ENCODE measurements around the gene PLCL2. TPM values are rescaled to one million over a fixed set of nuclear protein-coding genes. Genes with fewer than 3 reads are reported as not detected.

Gene PLCL2
- total RNA-seq, 1 experiment from 2014 or later, result 0.92 TPM

- Histone ChIP-seq H3K27me3 (replicated peaks; ENCODE audit: insufficient read depth, low read depth, low read length, poor library complexity) (peaks cover 8% of the 10 kb centered on the region), H3K27ac (ENCODE audit: low read depth, low read length, poor library complexity, severe bottlenecking) (no peak overlapping the region), H3K4me1 (ENCODE audit: insufficient read depth, low read length, poor library complexity, severe bottlenecking) (no peaks in the 10 kb centered on the region), H3K36me3 (ENCODE audit: insufficient read depth, low read length, poor library complexity, severe bottlenecking) (no peaks in the 10 kb centered on the region), H3K4me3 (ENCODE audit: low read depth, low read length, poor library complexity, severe bottlenecking) (no peak overlapping the region), H3K9me3 (ENCODE audit: low read depth, low read length, poor library complexity, severe bottlenecking) (no peaks in the 10 kb centered on the region)
- ChIA-PET CTCF (no interaction called here), POLR2A (ENCODE audit: low non-redundant PET) (no interaction called here)
- BruUV-seq (replicated peaks), result no TSS peak
- peak; percentile 16 for DNase-seq (ENCODE audit: low spot score)
- TF ChIP-seq CTCF (conservative IDR thresholded peaks at IDR 0.05; ENCODE audit: low read depth, low read length), result peak; percentile 55
- TF ChIP-seq EZH2 (IDR thresholded peaks at IDR 0.05; ENCODE audit: borderline replicate concordance, low read depth, low read length, poor library complexity, severe bottlenecking), result no peak
- intact Hi-C loops (cut with micrococcal nuclease; ENCODE audit: unreplicated experiment), result loop anchor here (5.0 to 10.0 kb wide), 2 partner anchors 202 to 430 kb away; no protein-coding TSS in a partner anchor
Observed at GRCh38 chr3:17032407-17033034, 147.8 kb downstream of the PLCL2 start.

DNA sequence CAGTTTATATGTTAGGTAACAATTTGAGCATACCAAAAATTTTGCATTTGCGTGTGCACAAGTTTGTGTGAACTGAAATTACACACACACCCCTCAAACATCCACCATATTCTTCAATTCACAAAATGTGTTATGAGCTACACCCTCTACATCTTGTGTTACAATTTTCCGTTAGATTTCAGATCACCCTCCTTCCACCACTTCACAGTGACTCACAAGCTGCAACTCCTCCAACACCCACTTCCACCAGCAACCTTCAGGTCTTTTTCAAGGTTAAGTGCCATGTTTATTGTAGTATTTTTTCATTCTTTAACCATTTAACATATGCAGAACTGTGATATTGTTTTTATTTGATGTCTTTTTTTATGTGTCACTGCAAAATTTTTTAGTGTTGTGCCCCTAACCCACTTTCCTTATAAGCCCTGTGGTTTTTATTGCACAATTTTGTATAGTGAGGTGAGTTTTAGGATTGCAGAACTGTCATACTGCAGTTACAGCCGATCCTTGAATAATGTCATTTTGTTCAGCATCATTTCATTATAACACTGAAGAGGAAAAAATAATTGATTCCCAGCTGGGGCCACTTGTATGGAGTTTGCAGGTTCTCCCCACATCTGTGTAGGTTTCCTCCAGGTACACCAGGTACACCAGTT, 148.9 kb downstream of the PLCL2 start:
- no peak for DNase-seq (ENCODE audit: low spot score)
- intact Hi-C loops (cut with micrococcal nuclease; ENCODE audit: unreplicated experiment), result loop anchor here (5.0 to 10.0 kb wide), 2 partner anchors 201 to 431 kb away; no protein-coding TSS in a partner anchor
- no TSS peak for BruUV-seq (replicated peaks)
- H3K27ac ChIP-seq (ENCODE audit: low read depth, low read length, poor library complexity, severe bottlenecking), result no peak overlapping the region
- ChIA-PET POLR2A (ENCODE audit: low non-redundant PET) (no interaction called here), CTCF (no interaction called here)
- H3K4me3 ChIP-seq (ENCODE audit: low read depth, low read length, poor library complexity, severe bottlenecking), result no peak overlapping the region
- H3K27me3 ChIP-seq (replicated peaks; ENCODE audit: insufficient read depth, low read depth, low read length, poor library complexity), result peaks cover 6% of the 10 kb centered on the region
- no peaks in the 10 kb centered on the region for H3K36me3 ChIP-seq (ENCODE audit: insufficient read depth, low read length, poor library complexity, severe bottlenecking)
- no peaks in the 10 kb centered on the region for H3K4me1 ChIP-seq (ENCODE audit: insufficient read depth, low read length, poor library complexity, severe bottlenecking)
- H3K9me3 ChIP-seq (ENCODE audit: low read depth, low read length, poor library complexity, severe bottlenecking), result no peaks in the 10 kb centered on the region
- TF ChIP-seq EZH2 (IDR thresholded peaks at IDR 0.05; ENCODE audit: borderline replicate concordance, low read depth, low read length, poor library complexity, severe bottlenecking), result no peak
- TF ChIP-seq CTCF (conservative IDR thresholded peaks at IDR 0.05; ENCODE audit: low read depth, low read length), result no peak

GRCh38 chr3:17035033-17035432, 150.3 kb downstream of the PLCL2 start:
- DNase-seq (ENCODE audit: low spot score), result no peak
- H3K9me3 ChIP-seq (ENCODE audit: low read depth, low read length, poor library complexity, severe bottlenecking), result no peaks in the 10 kb centered on the region
- intact Hi-C loops (cut with micrococcal nuclease; ENCODE audit: unreplicated experiment), result loop anchor here (10.0 kb wide), 1 partner anchor 200 kb away; no protein-coding TSS in a partner anchor
- no peaks in the 10 kb centered on the region for H3K36me3 ChIP-seq (ENCODE audit: insufficient read depth, low read length, poor library complexity, severe bottlenecking)
- ChIA-PET CTCF (no interaction called here), POLR2A (ENCODE audit: low non-redundant PET) (no interaction called here)
- no peak for TF ChIP-seq EZH2 (IDR thresholded peaks at IDR 0.05; ENCODE audit: borderline replicate concordance, low read depth, low read length, poor library complexity, severe bottlenecking)
- TF ChIP-seq CTCF (conservative IDR thresholded peaks at IDR 0.05; ENCODE audit: low read depth, low read length), result no peak
- peaks cover 6% of the 10 kb centered on the region for H3K27me3 ChIP-seq (replicated peaks; ENCODE audit: insufficient read depth, low read depth, low read length, poor library complexity)
- no peak overlapping the region for H3K27ac ChIP-seq (ENCODE audit: low read depth, low read length, poor library complexity, severe bottlenecking)
- BruUV-seq (replicated peaks), result no TSS peak
- H3K4me1 ChIP-seq (ENCODE audit: insufficient read depth, low read length, poor library complexity, severe bottlenecking), result no peaks in the 10 kb centered on the region
- H3K4me3 ChIP-seq (ENCODE audit: low read depth, low read length, poor library complexity, severe bottlenecking), result no peak overlapping the region
